Type B pancreatic cell (in vitro differentiated cells): Measurements from ENCODE around the gene INCENP. TPM values are rescaled to one million over a fixed set of nuclear protein-coding genes. Genes with fewer than 3 reads are reported as not detected.

Experiments used
- DNase-seq: peaks from one replicate; pipeline ENCODE4 v3.0.0; 2021; ENCODE audit warnings: mixed read lengths; ENCODE audit not compliant: unreplicated experiment; ENCODE audit errors: extremely low spot score
- H3K27ac Mint-ChIP-seq: 2 replicates; pipeline ENCODE4 v1.8.0; 2021; ENCODE audit warnings: mild to moderate bottlenecking, mixed read lengths
- H3K27me3 Mint-ChIP-seq: 2 replicates; pipeline ENCODE4 v1.8.0; 2021; ENCODE audit warnings: mixed read lengths
- H3K36me3 Mint-ChIP-seq: 2 replicates; pipeline ENCODE4 v1.8.0; 2021; ENCODE audit warnings: mixed read lengths
- H3K4me1 Mint-ChIP-seq: one replicate; pipeline ENCODE4 v1.8.0; 2021; ENCODE audit warnings: mixed read lengths; ENCODE audit not compliant: unreplicated experiment
- H3K4me3 Mint-ChIP-seq: 2 replicates; pipeline ENCODE4 v1.8.0; 2021; ENCODE audit warnings: mild to moderate bottlenecking, mixed read lengths
- H3K9me3 Mint-ChIP-seq: 2 replicates; pipeline ENCODE4 v1.8.0; 2021; ENCODE audit warnings: mixed read lengths
- CTCF ChIP-seq: fragments of 200-600 bp; sonication (generic); conservative IDR thresholded peaks from 2 replicates; pipeline ENCODE4 v1.5.0; 2021; ENCODE audit warnings: antibody characterized with exemption, mild to moderate bottlenecking
- total RNA-seq: library from RNA; stranded (reverse); gene quantifications from 2 replicates; pipeline ENCODE4 v1.2.1, GENCODE V29; 2021; ENCODE audit warnings: low replicate concordance

Gene INCENP
- total RNA-seq, 1 donor from 2014 or later = 96.7 TPM

- TF ChIP-seq CTCF = no peak
- H3K27me3 Mint-ChIP-seq = no peaks in the 10 kb centered on the region
Observed at GRCh38 chr11:62153617-62154016, 29.8 kb downstream of the INCENP start.

GRCh38 chr11:62157603-62158002 lies 33.8 kb downstream of the INCENP start:
- H3K27me3 Mint-ChIP-seq = peaks cover 34% of the 10 kb centered on the region
- peaks cover 6% of the 10 kb centered on the region for H3K36me3 Mint-ChIP-seq
- TF ChIP-seq CTCF = no peak
- no peak overlapping the region for H3K4me3 Mint-ChIP-seq
- H3K27ac Mint-ChIP-seq = no peak overlapping the region
- H3K9me3 Mint-ChIP-seq = no peaks in the 10 kb centered on the region
- no peaks in the 10 kb centered on the region for H3K4me1 Mint-ChIP-seq
- DNase-seq = no peak

More at GRCh38 chr11:62153617-62154016, 29.8 kb downstream of the INCENP start:
- Mint-ChIP-seq H3K4me3 (no peak overlapping the region), H3K4me1 (no peaks in the 10 kb centered on the region), H3K9me3 (no peaks in the 10 kb centered on the region), H3K36me3 (peaks cover 21% of the 10 kb centered on the region), H3K27ac (no peak overlapping the region)
- no peak for DNase-seq

DNA sequence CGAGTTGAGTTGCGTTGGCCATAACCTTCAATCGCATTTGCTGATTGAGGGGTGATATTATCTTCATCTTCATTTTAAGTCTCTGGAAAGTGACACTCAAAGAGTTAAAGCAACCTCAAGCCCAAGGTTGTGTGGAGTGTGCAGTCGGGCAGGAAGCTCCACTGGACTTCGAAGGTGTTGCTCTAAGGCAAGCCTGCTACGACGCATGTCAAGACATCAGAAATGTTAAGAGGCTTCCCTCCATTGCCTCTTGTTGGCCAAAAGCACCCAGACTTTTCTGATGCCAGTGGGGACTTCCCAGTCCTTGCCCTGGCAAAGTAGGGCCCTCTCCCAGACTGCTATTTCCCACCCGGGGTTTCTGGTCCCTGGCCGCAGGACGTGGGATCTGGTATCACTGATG lies 42.6 kb downstream of the INCENP start:
- H3K27me3 Mint-ChIP-seq = peaks cover 35% of the 10 kb centered on the region
- no peak overlapping the region for H3K4me3 Mint-ChIP-seq
- H3K36me3 Mint-ChIP-seq = no peaks in the 10 kb centered on the region
- H3K4me1 Mint-ChIP-seq = peaks cover 8% of the 10 kb centered on the region
- H3K9me3 Mint-ChIP-seq = no peaks in the 10 kb centered on the region
- TF ChIP-seq CTCF = no peak
- no peak for DNase-seq
- H3K27ac Mint-ChIP-seq = no peak overlapping the region

- H3K36me3 Mint-ChIP-seq = no peaks in the 10 kb centered on the region
- peaks cover 42% of the 10 kb centered on the region for H3K27me3 Mint-ChIP-seq
- no peak overlapping the region for H3K4me3 Mint-ChIP-seq
- no peak for DNase-seq
- no peaks in the 10 kb centered on the region for H3K9me3 Mint-ChIP-seq
- H3K4me1 Mint-ChIP-seq = peaks cover 12% of the 10 kb centered on the region
- TF ChIP-seq CTCF = no peak
- no peak overlapping the region for H3K27ac Mint-ChIP-seq
Observed at GRCh38 chr11:62169448-62169847, 45.6 kb downstream of the INCENP start.

DNA sequence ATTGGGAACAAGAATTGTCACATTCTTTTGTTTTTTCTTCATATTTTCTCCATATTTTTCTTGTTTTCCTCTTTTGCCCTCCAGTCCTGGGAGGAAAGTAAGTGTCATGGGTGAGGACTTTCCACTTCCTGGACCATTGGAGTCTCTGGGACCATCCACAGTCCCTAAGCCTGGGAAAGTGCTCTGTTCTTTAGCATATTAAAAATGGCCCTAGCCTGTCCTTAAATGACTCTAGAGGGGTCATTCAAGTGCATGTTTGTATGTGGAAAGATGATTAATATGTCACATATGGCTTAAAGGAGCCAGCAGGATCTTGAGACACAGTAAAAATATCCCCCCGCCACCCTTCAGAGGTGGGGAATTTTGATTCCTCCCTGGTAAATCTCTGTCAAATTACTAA lies 46.1 kb downstream of the INCENP start:
- Mint-ChIP-seq H3K36me3 (no peaks in the 10 kb centered on the region), H3K27ac (no peak overlapping the region), H3K27me3 (peaks cover 42% of the 10 kb centered on the region), H3K9me3 (no peaks in the 10 kb centered on the region), H3K4me1 (peaks cover 12% of the 10 kb centered on the region), H3K4me3 (no peak overlapping the region)
- TF ChIP-seq CTCF = no peak
- DNase-seq = no peak

GRCh38 chr11:62171261-62171723 lies 47.5 kb downstream of the INCENP start:
- Mint-ChIP-seq H3K27me3 (peaks cover 45% of the 10 kb centered on the region), H3K27ac (no peak overlapping the region), H3K4me3 (peak overlapping the region; percentile 10), H3K36me3 (no peaks in the 10 kb centered on the region), H3K4me1 (peaks cover 12% of the 10 kb centered on the region), H3K9me3 (no peaks in the 10 kb centered on the region)
- no peak for DNase-seq
- peak; percentile 84 for TF ChIP-seq CTCF
